Measurements from ENCODE around the gene TMX4.

TMX4 gene

DNA sequence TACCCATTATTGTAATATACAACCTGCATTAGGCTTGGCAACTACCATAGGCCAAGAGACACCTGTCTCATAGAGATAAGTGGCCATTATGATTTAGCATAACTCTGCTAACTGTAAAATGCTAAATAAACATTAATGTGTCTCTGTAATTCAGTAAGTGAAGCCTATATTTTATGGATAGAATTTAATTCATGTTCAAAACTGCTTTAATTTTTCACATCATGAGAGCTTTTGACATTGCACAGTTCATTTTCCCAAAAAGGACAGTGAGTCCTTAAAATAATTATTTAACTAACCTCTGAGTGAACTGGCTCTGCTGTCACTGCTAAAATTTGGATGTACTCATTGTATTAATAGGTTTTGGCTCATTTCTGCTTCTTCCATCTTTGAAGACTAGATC is 41.4 kb upstream of the TMX4 start:
- no peaks in the 10 kb centered on the region for H3K9me3 ChIP-seq (ENCODE audit: control insufficient read depth, insufficient read depth, low read length)
- H3K79me2 ChIP-seq (ENCODE audit: control insufficient read depth, low read length), result no peaks in the 10 kb centered on the region
- H3K27me3 ChIP-seq (ENCODE audit: control insufficient read depth, low read length), result no peaks in the 10 kb centered on the region
- H3K4me1 ChIP-seq (ENCODE audit: control insufficient read depth, low read length), result no peaks in the 10 kb centered on the region
- no peaks in the 10 kb centered on the region for H3F3A ChIP-seq (ENCODE audit: control insufficient read depth, insufficient read depth)
- TF ChIP-seq, protein P1, sequence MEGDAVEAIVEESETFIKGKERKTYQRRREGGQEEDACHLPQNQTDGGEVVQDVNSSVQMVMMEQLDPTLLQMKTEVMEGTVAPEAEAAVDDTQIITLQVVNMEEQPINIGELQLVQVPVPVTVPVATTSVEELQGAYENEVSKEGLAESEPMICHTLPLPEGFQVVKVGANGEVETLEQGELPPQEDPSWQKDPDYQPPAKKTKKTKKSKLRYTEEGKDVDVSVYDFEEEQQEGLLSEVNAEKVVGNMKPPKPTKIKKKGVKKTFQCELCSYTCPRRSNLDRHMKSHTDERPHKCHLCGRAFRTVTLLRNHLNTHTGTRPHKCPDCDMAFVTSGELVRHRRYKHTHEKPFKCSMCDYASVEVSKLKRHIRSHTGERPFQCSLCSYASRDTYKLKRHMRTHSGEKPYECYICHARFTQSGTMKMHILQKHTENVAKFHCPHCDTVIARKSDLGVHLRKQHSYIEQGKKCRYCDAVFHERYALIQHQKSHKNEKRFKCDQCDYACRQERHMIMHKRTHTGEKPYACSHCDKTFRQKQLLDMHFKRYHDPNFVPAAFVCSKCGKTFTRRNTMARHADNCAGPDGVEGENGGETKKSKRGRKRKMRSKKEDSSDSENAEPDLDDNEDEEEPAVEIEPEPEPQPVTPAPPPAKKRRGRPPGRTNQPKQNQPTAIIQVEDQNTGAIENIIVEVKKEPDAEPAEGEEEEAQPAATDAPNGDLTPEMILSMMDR (IDR thresholded peaks at IDR 0.05; ENCODE audit: low read depth, low read length, poor library complexity, severe bottlenecking), result no peak
- no peak for TF ChIP-seq EZH2phosphoT487 (IDR thresholded peaks at IDR 0.05; ENCODE audit: borderline replicate concordance, low read length)
- no peaks in the 10 kb centered on the region for H4K20me1 ChIP-seq (ENCODE audit: control insufficient read depth, insufficient read depth, low read depth, low read length)
- no peak overlapping the region for H3K27ac ChIP-seq (ENCODE audit: low read depth, low read length)
- no peaks in the 10 kb centered on the region for H3K9me2 ChIP-seq (replicated peaks; ENCODE audit: control insufficient read depth, low read length)
- no peak overlapping the region for H3K4me3 ChIP-seq (ENCODE audit: low read length)
- H3K36me3 ChIP-seq (ENCODE audit: control insufficient read depth, low read length), result no peaks in the 10 kb centered on the region
- no peak overlapping the region for H3K4me2 ChIP-seq (ENCODE audit: low read length)

DNA sequence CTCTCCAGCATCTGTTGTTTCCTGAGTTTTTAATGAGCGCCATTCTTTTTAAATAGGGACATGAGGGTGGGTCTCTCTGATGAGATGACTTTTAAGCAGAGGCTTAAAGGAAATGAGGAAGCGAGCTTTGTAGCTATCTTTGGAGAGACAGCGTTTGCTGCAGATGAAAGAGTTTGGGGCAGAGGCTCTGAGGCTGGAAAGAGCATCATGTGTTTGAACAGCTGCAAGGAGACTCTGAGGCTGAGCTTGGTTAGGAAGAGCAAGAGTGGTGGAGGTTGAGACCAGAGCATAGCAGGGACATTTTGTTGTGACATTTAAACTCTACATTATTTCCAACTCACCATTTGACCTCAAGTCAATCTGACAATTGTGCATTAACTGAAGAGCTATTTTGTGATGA is 38.3 kb upstream of the TMX4 start:
- Histone ChIP-seq H3K79me2 (ENCODE audit: control insufficient read depth, low read length) (no peaks in the 10 kb centered on the region), H3K4me3 (ENCODE audit: low read length) (no peak overlapping the region), H3K27ac (ENCODE audit: low read depth, low read length) (no peak overlapping the region), H3K9me3 (ENCODE audit: control insufficient read depth, insufficient read depth, low read length) (no peaks in the 10 kb centered on the region), H3K27me3 (ENCODE audit: control insufficient read depth, low read length) (no peaks in the 10 kb centered on the region), H3F3A (ENCODE audit: control insufficient read depth, insufficient read depth) (no peaks in the 10 kb centered on the region), H3K36me3 (ENCODE audit: control insufficient read depth, low read length) (no peaks in the 10 kb centered on the region), H4K20me1 (ENCODE audit: control insufficient read depth, insufficient read depth, low read depth, low read length) (no peaks in the 10 kb centered on the region), H3K4me2 (ENCODE audit: low read length) (no peak overlapping the region), H3K9me2 (replicated peaks; ENCODE audit: control insufficient read depth, low read length) (no peaks in the 10 kb centered on the region), H3K4me1 (ENCODE audit: control insufficient read depth, low read length) (no peaks in the 10 kb centered on the region)
- TF ChIP-seq EZH2phosphoT487 (IDR thresholded peaks at IDR 0.05; ENCODE audit: borderline replicate concordance, low read length), result no peak
- TF ChIP-seq, protein P1 (IDR thresholded peaks at IDR 0.05; ENCODE audit: low read depth, low read length, poor library complexity, severe bottlenecking), result no peak

DNA sequence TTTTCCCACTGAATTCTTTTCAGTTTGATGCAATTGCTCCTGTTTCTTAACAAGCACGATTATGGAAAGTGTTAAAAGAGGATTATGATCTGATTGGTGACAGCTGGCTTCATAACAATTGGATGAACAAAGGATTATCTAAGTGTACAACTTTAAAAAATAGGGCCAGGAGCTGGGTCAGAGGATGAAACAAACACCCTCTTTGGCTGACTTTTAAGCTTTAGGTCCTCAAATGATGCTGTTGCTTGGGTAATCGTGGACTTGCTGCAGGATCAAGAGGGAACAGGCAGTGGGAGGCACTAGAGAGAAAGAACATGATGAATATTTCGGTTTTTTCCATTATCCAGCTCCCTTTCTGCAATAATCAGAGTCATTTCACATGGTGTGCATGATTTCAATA is 35.5 kb upstream of the TMX4 start:
- H3K9me2 ChIP-seq (replicated peaks; ENCODE audit: control insufficient read depth, low read length), result no peaks in the 10 kb centered on the region
- no peaks in the 10 kb centered on the region for H3K79me2 ChIP-seq (ENCODE audit: control insufficient read depth, low read length)
- H3K27ac ChIP-seq (ENCODE audit: low read depth, low read length), result no peak overlapping the region
- H3K4me3 ChIP-seq (ENCODE audit: low read length), result no peak overlapping the region
- H3K4me1 ChIP-seq (ENCODE audit: control insufficient read depth, low read length), result no peaks in the 10 kb centered on the region
- H3K27me3 ChIP-seq (ENCODE audit: control insufficient read depth, low read length), result no peaks in the 10 kb centered on the region
- H4K20me1 ChIP-seq (ENCODE audit: control insufficient read depth, insufficient read depth, low read depth, low read length), result no peaks in the 10 kb centered on the region
- no peaks in the 10 kb centered on the region for H3K36me3 ChIP-seq (ENCODE audit: control insufficient read depth, low read length)
- no peaks in the 10 kb centered on the region for H3K9me3 ChIP-seq (ENCODE audit: control insufficient read depth, insufficient read depth, low read length)
- H3K4me2 ChIP-seq (ENCODE audit: low read length), result no peak overlapping the region
- no peaks in the 10 kb centered on the region for H3F3A ChIP-seq (ENCODE audit: control insufficient read depth, insufficient read depth)
- TF ChIP-seq, protein P1 (IDR thresholded peaks at IDR 0.05; ENCODE audit: low read depth, low read length, poor library complexity, severe bottlenecking), result no peak
- TF ChIP-seq EZH2phosphoT487 (IDR thresholded peaks at IDR 0.05; ENCODE audit: borderline replicate concordance, low read length), result no peak
